Activated CD8-positive, alpha-beta memory T cell treated with anti-CD3 and anti-CD28 coated beads, Interleukin-2, amount 50 U/mL, for 4 hours (primary cell): Measurements from ENCODE around the gene SRPK1.

Source experiments
- DNase-seq: peaks from one replicate; pipeline ENCODE4 v3.0.0-alpha.2; 2020

SRPK1 gene

GRCh38 chr6:35897036-35897435 lies 23.9 kb downstream of the SRPK1 start:
- no peak for DNase-seq

GRCh38 chr6:35896228-35896627 lies 24.7 kb downstream of the SRPK1 start:
- no peak for DNase-seq

- DNase-seq = no peak
Observed at GRCh38 chr6:35895560-35895959, 25.3 kb downstream of the SRPK1 start.

- no peak for DNase-seq
Observed at GRCh38 chr6:35894776-35895175, 26.1 kb downstream of the SRPK1 start.

GRCh38 chr6:35893246-35893645 lies 27.7 kb downstream of the SRPK1 start:
- no peak for DNase-seq

- no peak for DNase-seq
Observed at GRCh38 chr6:35892482-35892881, 28.4 kb downstream of the SRPK1 start.

GRCh38 chr6:35879151-35879550 lies 41.7 kb downstream of the SRPK1 start:
- DNase-seq = no peak

GRCh38 chr6:35876902-35877301 lies 44.0 kb downstream of the SRPK1 start:
- no peak for DNase-seq

GRCh38 chr6:35874730-35875129 lies 46.2 kb downstream of the SRPK1 start:
- no peak for DNase-seq

GRCh38 chr6:35859367-35859766 lies 61.5 kb downstream of the SRPK1 start:
- no peak for DNase-seq

- no peak for DNase-seq
Observed at GRCh38 chr6:35857853-35858252, 63.0 kb downstream of the SRPK1 start.

GRCh38 chr6:35856250-35856649 lies 64.6 kb downstream of the SRPK1 start:
- DNase-seq = no peak

- no peak for DNase-seq
Observed at GRCh38 chr6:35852994-35853393, 67.9 kb downstream of the SRPK1 start.

GRCh38 chr6:35850208-35850607 lies 70.7 kb downstream of the SRPK1 start:
- DNase-seq = no peak

- DNase-seq = no peak
Observed at GRCh38 chr6:35844290-35844689, 76.6 kb downstream of the SRPK1 start.

- no peak for DNase-seq
Observed at GRCh38 chr6:35842381-35842780, 78.5 kb downstream of the SRPK1 start.

GRCh38 chr6:35839019-35839418 lies 81.9 kb downstream of the SRPK1 start:
- no peak for DNase-seq

- no peak for DNase-seq
Observed at GRCh38 chr6:35833536-35833935, 87.4 kb downstream of the SRPK1 start.

GRCh38 chr6:35831257-35832007 lies 89.5 kb downstream of the SRPK1 start:
- no peak for DNase-seq

- no peak for DNase-seq
Observed at GRCh38 chr6:35829306-35829705, 91.6 kb downstream of the SRPK1 start.

- no peak for DNase-seq
Observed at GRCh38 chr6:35824552-35825192, 96.2 kb downstream of the SRPK1 start.

GRCh38 chr6:35823601-35824000 lies 97.3 kb downstream of the SRPK1 start:
- no peak for DNase-seq

GRCh38 chr6:35817515-35817914 lies 103.4 kb downstream of the SRPK1 start:
- DNase-seq = no peak

- DNase-seq = no peak
Observed at GRCh38 chr6:35811699-35811995, 109.3 kb downstream of the SRPK1 start.
